Calu3 (cell line): ENCODE measurements around the gene FOSL1. TPM values are rescaled to one million over a fixed set of nuclear protein-coding genes. Genes with fewer than 3 reads are reported as not detected.

Experiments used
- BruUV-seq: library from RNA; stranded (reverse); fragments of 400-500 nt; replicated peaks from 2 replicates; lab custom pipeline; 2021; lab: Mats Ljungman, UMichigan
- CTCF ChIA-PET: fragments of 300-600 bp; sonication (Branson Sonifier 250); formaldehyde crosslinking; loops from one replicate; lab custom pipeline; 2022; ENCODE audit warnings: antibody characterized with exemption; lab: Charles Lee
- DNase-seq: peaks from one replicate; pipeline ENCODE4 v3.0.0; 2022
- H3K27ac Mint-ChIP-seq: one replicate; pipeline ENCODE4 v1.8.0; 2022; ENCODE audit warnings: mixed read lengths; ENCODE audit not compliant: unreplicated experiment
- H3K27me3 Mint-ChIP-seq: one replicate; pipeline ENCODE4 v1.8.0; 2022; ENCODE audit warnings: mixed read lengths; ENCODE audit not compliant: unreplicated experiment
- H3K36me3 Mint-ChIP-seq: one replicate; pipeline ENCODE4 v1.8.0; 2022; ENCODE audit warnings: mild to moderate bottlenecking, moderate library complexity, mixed read lengths; ENCODE audit not compliant: insufficient read depth, unreplicated experiment
- H3K4me1 Mint-ChIP-seq: one replicate; pipeline ENCODE4 v1.8.0; 2022; ENCODE audit warnings: mild to moderate bottlenecking, low read depth, mixed read lengths; ENCODE audit not compliant: unreplicated experiment
- H3K4me3 Mint-ChIP-seq: one replicate; pipeline ENCODE4 v1.8.0; 2022; ENCODE audit warnings: mild to moderate bottlenecking, low read depth, moderate library complexity, mixed read lengths; ENCODE audit not compliant: unreplicated experiment
- H3K9me3 Mint-ChIP-seq: one replicate; pipeline ENCODE4 v1.8.0; 2022; ENCODE audit warnings: low read depth, mixed read lengths; ENCODE audit not compliant: unreplicated experiment
- intact Hi-C: fragments of 100-400 bp; cut with micrococcal nuclease; formaldehyde crosslinking; loops from one replicate; pipeline ENCODE4 v1.10.0; 2022; ENCODE audit not compliant: unreplicated experiment
- total RNA-seq: library from RNA; stranded (reverse); gene quantifications from 2 replicates; pipeline ENCODE4 v1.2.3, GENCODE V29; 2022
- TF ChIP-seq, protein P1 (sequence below): fragments of 200-600 bp; IDR thresholded peaks from one replicate; pipeline ENCODE4 v1.8.0; 2022; ENCODE audit warnings: antibody characterized with exemption; ENCODE audit not compliant: unreplicated experiment

FOSL1 gene
- total RNA-seq, 1 experiment from 2014 or later = 76.1 TPM

DNA sequence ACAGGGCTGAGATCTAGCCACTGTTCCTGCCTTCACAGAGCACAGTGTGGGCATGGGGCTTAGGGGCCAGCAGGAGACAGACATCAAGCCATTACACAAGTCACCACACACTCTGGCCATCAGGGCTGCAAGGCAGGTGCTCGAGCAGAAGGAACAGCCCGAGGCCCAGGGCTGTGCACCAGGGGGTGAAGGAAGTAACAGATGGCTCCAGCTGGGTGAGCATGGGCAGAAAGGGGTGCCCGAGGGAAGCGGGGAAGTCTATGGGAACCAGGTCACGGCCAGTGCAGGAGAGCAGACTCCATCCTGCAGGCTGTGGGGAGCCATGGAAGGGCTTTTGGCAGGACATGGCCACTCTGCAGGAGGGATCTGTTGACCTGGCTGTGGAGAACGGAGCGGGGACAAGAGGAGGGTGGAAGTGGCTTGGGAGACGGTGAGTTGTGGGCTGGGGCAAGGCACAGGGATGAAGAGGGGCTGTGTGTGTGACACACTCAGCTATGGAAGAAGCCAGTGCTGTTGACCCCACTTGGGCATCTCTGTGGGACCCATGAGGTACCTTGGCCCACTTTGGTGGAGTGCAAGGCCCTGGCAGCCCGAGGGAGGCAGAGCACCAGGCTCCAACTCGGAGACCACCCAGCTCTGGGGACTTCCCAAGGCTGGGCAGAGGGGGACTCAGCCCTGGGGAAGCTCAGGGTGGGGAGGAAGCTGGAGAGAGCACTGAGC lies 15.1 kb upstream of the FOSL1 start:
- TF ChIP-seq, protein P1, sequence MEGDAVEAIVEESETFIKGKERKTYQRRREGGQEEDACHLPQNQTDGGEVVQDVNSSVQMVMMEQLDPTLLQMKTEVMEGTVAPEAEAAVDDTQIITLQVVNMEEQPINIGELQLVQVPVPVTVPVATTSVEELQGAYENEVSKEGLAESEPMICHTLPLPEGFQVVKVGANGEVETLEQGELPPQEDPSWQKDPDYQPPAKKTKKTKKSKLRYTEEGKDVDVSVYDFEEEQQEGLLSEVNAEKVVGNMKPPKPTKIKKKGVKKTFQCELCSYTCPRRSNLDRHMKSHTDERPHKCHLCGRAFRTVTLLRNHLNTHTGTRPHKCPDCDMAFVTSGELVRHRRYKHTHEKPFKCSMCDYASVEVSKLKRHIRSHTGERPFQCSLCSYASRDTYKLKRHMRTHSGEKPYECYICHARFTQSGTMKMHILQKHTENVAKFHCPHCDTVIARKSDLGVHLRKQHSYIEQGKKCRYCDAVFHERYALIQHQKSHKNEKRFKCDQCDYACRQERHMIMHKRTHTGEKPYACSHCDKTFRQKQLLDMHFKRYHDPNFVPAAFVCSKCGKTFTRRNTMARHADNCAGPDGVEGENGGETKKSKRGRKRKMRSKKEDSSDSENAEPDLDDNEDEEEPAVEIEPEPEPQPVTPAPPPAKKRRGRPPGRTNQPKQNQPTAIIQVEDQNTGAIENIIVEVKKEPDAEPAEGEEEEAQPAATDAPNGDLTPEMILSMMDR = no peak
- CTCF ChIA-PET = interaction anchor here (0.6 to 1.4 kb wide), 4 partner anchors 15 to 55 kb away, joined by 4 to 16 read pairs (median 5); partner anchors contain the start of genes FIBP, FOSL1 and MUS81
- Mint-ChIP-seq H3K27ac (peak overlapping the region; percentile 99), H3K36me3 (peaks cover 57% of the 10 kb centered on the region), H3K4me1 (peaks cover 53% of the 10 kb centered on the region), H3K27me3 (no peaks in the 10 kb centered on the region), H3K4me3 (peak overlapping the region; percentile 94), H3K9me3 (no peaks in the 10 kb centered on the region)
- BruUV-seq = no TSS peak
- intact Hi-C loops = no loop called here
- no peak for DNase-seq

GRCh38 chr11:65912845-65913244 lies 12.7 kb upstream of the FOSL1 start:
- intact Hi-C loops = no loop called here
- H3K36me3 Mint-ChIP-seq = peaks cover 35% of the 10 kb centered on the region
- DNase-seq = no peak
- CTCF ChIA-PET = interaction anchor here (2.1 to 2.5 kb wide), 2 partner anchors 22 to 24 kb away, joined by 8 to 9 read pairs; partner anchors contain the start of genes CCDC85B and FIBP
- H3K27me3 Mint-ChIP-seq = no peaks in the 10 kb centered on the region
- H3K27ac Mint-ChIP-seq = peak overlapping the region; percentile 33
- H3K4me3 Mint-ChIP-seq = no peak overlapping the region
- H3K4me1 Mint-ChIP-seq = peaks cover 63% of the 10 kb centered on the region
- BruUV-seq = no TSS peak
- TF ChIP-seq, protein P1 = no peak
- no peaks in the 10 kb centered on the region for H3K9me3 Mint-ChIP-seq

- Mint-ChIP-seq H3K4me1 (peaks cover 61% of the 10 kb centered on the region), H3K9me3 (no peaks in the 10 kb centered on the region), H3K27ac (peak overlapping the region; percentile 48), H3K27me3 (no peaks in the 10 kb centered on the region), H3K4me3 (no peak overlapping the region), H3K36me3 (peaks cover 30% of the 10 kb centered on the region)
- intact Hi-C loops = no loop called here
- DNase-seq = peak; percentile 49
- BruUV-seq = no TSS peak
- CTCF ChIA-PET = interaction anchor here (1.1 to 2.5 kb wide), 3 partner anchors 21 to 28 kb away, joined by 5 to 9 read pairs (median 8); partner anchors contain the start of genes CCDC85B and FIBP
- TF ChIP-seq, protein P1 = no peak
Observed at GRCh38 chr11:65911682-65912568, 11.7 kb upstream of the FOSL1 start.

GRCh38 chr11:65907878-65908277 lies 7.7 kb upstream of the FOSL1 start:
- Mint-ChIP-seq H3K27ac (peak overlapping the region; percentile 56), H3K27me3 (no peaks in the 10 kb centered on the region), H3K9me3 (no peaks in the 10 kb centered on the region), H3K36me3 (peaks cover 12% of the 10 kb centered on the region), H3K4me1 (peaks cover 56% of the 10 kb centered on the region), H3K4me3 (no peak overlapping the region)
- intact Hi-C loops = no loop called here
- no peak for DNase-seq
- no TSS peak for BruUV-seq
- TF ChIP-seq, protein P1 = no peak
- CTCF ChIA-PET = interaction anchor here (0.7 kb wide), 1 partner anchor 26 kb away, joined by 4 read pairs; no protein-coding TSS in a partner anchor
